HG03442 (cell line): ENCODE results near the gene RALA.

Experiments
- ATAC-seq: cut with Tn5 transposase; IDR thresholded peaks from one replicate; pipeline ENCODE4 v1.9.1; 2021; ENCODE audit warnings: mild to moderate bottlenecking, moderate library complexity; ENCODE audit not compliant: unreplicated experiment

The RALA gene

GRCh38 chr7:39609935-39610263 is 13.5 kb upstream of the RALA start:
- no peak for ATAC-seq

DNA sequence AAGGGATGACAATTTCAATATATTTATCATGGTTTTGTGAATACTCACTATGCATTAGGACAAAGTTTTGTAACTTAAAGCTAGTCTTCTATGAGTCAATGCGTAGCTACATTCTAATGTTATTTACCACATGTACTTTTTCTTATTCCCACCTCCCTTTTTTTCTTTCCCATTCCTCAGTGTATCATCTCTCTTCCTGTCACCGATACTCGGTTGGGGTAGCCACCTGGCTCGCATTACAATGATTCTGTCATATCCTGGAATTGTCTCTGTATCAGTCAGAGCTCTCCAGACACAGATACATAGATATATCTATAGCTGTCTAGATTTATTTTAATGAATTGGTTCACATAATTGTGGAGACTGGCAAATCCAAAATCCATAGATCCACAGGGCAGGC is 9.8 kb upstream of the RALA start:
- ATAC-seq: no peak

GRCh38 chr7:39614299-39614698 is 9.1 kb upstream of the RALA start:
- ATAC-seq: no peak

- no peak for ATAC-seq
Observed at GRCh38 chr7:39615350-39615975, 7.9 kb upstream of the RALA start.

- ATAC-seq: no peak
Observed at GRCh38 chr7:39616138-39616537, 7.2 kb upstream of the RALA start.

DNA sequence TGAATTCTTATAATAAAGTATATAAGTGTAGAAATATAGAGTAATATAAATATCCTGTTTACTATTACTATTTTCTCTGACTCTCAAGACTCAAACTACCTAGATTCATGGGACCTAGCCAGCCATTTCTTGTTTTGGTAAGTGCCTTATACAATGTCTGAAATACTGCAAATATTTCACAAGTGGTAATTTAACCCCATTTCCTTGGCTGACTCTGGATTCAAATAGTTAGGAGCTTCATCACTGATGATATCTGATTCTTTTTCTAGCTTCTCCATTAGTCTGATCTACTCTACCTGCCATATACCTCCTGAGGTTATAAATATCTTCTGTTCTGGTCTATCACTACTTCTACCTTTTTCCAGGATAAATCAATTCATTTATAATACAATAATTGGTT is 6.4 kb upstream of the RALA start:
- no peak for ATAC-seq

- no peak for ATAC-seq
Observed at GRCh38 chr7:39618868-39619267, 4.5 kb upstream of the RALA start.

- ATAC-seq: no peak
Observed at GRCh38 chr7:39620486-39620885, 2.9 kb upstream of the RALA start.

DNA sequence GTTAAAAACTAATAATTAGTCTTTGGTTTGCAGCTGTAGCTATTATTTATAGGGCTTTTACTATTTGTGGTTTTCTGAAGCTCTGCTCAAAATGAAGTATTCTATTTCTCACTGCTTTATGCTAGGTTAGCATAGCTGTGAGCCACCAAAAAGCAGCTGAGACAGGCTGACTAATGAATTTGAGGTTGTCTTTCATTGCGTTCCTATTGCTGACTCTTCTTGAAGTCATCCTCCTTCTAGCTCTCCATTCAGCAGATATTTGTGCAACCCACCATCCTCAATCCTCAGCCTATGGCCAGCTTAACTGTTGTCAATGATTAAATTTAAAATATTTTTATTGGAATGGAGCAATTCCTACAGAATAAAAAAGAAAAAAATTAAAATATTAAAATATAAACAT is 2.1 kb upstream of the RALA start:
- ATAC-seq: no peak

GRCh38 chr7:39621784-39622411 is 1.5 kb upstream of the RALA start:
- no peak for ATAC-seq

- no peak for ATAC-seq
Observed at GRCh38 chr7:39622609-39623008, 763 bp upstream of the RALA start.

DNA sequence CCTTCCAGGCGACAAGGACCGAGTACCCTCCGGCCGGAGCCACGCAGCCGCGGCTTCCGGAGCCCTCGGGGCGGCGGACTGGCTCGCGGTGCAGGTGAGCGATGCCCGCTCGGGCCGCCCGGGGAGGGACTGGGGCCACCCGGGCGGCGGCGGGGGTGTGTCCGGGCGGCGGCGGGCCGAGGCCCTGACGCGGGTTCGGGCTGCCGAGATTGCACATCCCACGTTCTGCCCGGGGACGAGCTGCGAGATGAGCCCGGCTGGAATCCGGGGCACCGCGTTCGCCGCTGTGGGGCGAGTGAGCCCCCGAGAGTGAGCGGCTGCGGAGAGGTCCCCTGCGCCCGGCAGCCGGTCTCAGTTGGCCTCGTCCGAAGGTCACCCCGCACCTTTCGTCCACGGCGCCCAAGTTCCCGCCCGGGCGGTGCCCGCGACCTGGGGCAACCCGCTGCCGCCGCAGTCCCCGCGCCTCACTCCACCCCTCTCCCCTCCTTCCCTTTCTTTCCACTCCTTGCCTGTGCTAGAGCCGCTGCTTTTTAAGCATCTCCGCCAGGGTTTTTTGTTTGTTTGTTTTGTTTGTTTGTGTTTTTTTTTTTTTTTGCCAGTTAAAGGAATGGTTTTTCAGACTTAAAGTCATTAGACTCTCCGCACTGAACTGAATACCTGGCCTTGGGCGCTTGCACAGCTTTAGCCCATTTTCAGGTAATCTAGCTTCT is 515 bp downstream of the RALA start:
- ATAC-seq: peak; percentile 43

DNA sequence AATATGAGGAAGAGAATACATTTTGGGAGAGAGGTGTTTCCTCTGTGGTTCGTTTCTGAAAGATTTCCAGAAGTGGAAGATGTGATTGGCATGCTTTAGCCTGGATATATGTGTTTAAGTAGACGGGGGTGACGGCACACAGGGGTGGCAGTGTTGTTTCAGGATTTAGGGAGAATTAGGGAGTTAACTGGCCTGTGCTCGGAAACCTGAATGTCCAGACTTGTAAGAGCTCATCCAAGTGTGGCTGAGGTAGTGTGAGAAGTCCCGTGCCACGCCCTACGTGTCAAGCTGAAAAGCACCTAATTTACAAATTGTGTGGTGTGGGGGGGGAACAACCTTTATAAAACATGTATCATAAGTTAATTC is 1.1 kb downstream of the RALA start:
- ATAC-seq: no peak

DNA sequence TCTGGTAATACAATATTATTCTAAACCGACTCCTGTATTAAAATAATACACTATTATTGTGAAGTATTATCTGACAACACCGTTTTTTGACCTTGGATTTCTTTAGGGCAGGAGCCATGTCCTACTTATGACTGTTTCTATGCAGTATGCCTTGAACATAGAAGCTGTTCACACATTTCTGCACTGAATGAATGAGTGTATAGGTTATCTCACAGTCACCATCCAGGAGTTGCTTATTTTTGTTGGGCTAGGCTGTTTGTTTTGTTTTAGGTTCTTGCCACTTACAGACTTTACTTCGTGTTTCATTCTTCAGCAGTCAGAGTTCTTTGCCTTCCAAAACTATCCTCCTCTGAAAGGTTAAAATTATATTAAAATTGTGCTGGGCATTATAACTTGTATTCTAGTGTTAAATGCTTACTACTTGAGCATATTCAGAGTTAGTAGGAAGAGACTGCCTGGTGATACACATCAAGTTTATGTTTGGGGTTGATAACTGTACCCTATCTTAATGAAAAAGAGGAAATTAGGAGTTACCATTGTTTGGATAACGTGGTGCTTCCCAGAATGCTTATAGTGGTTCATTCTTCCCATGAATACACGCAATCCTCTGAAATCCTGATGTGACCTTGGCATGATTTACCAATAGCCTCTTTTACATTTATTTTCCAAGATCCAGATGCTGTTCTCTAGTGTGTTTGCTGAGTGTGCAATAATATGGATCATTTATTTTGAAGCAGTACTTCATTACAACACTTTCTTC is 1.7 kb downstream of the RALA start:
- no peak for ATAC-seq

GRCh38 chr7:39631736-39632308 is 8.4 kb downstream of the RALA start:
- ATAC-seq: no peak

DNA sequence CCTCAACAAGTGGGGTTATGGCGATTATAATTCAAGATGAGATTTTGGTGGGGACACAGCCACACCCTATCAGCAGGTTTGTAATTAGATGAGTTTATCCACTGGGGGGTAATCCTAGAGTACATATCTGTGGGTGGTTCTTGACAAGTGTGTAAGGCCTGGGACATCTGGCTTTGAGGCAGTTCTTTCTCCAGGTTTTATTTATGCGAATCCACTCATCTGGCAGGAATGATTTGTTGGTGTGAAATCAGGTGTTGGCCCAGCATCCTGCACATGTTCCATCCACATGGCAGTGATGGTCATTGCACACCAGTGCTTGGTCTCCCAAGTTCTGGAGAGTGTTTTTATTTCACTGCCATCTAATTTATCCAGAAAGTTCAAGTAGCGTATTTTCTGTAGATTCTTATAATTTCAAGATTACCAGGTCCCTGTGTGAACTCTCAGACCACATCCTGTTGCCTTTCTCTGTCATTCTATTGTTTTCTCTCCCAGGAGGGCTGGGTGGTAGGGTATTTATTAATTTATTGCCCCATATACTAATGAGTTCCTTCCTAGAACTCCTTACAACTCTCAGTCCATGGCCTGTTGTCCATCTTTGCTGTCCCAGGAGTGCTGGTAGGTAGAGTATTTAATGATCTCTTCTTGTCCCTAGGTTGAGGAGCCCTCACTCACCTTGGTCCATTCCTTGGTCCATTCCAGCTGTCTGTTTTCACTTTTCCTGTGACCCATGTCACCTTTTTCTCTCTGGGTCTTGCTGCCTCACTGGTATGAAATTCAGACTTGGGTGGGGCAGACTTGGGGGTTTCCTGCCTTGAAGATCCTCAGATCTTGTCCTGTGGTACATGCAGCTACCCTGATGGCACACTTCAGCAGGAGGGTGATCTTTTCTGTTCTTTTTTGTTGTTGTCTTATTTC is 10.4 kb downstream of the RALA start:
- peak; percentile 56 for ATAC-seq

DNA sequence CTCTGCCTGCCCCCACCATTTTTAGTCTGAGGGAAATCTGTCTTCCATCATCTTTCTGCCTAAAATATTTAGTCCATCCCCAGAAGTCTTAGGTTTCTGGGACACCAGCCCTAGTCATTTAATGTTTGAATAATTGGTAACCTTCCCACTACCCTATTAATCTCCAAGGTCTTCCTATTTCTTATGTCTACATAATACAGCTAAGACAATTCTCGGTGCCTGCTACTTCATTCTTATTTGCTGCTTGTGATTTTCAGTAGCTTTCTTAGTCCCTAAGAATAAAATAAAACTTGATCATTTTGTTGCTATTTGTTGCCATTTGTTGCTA is 11.1 kb downstream of the RALA start:
- no peak for ATAC-seq

DNA sequence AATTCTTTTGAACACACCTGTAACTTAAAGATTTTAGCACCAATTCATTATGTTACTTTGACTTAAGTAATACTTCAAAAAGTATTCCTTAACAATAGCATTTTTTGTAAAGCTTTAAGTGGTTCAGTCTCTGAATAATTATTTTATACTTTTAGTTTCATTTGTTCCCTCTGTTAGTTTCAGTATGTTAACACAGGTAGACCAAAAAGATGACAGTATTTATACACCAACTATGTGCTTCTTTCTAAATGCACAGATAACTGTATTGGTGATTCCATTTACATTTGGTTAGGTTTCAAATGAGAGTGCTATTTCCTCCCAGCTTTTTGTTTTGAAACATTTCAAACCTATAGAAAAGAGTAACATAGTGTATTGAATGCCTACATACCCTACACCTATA is 14.0 kb downstream of the RALA start:
- no peak for ATAC-seq

DNA sequence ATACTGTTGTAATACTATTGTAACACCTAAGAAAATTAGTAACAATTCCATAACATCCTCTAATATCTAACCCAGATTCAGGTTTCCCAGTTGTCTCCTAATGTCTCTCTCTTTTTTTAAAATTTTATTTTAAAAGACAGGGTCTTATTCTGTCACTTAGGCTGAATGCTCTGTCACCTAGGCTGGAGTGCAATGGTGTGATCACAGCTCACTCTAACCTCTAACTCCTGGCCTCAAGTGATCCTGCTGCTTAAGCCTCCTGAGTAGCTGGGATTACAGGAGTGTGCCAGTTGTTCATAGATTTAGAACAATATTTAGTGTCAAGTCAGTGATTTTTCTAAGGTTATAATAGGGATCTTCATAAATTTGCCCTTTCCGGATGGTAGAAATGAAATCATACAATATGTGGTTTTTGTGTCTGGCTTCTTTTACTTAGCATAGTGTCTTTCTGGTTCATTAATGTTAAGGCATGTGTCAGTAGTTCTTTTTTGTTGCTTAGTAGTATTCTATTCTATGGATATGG is 14.7 kb downstream of the RALA start:
- ATAC-seq: no peak

- ATAC-seq: no peak
Observed at GRCh38 chr7:39642896-39643295, 19.5 kb downstream of the RALA start.
